GM12801 (cell line): ENCODE data around the gene ANO10.

Experiments used
- CTCF ChIP-seq: IDR thresholded peaks from one replicate; pipeline ENCODE4 v1.5.1; 2011; ENCODE audit warnings: control low read depth; ENCODE audit not compliant: insufficient read length; ENCODE audit errors: extremely low read depth

ANO10 gene

GRCh38 chr3:43506644-43507043 is 115.2 kb downstream of the ANO10 start:
- TF ChIP-seq CTCF = no peak

- no peak for TF ChIP-seq CTCF
Observed at GRCh38 chr3:43505351-43505750, 116.5 kb downstream of the ANO10 start.

GRCh38 chr3:43503067-43503728 is 118.6 kb downstream of the ANO10 start:
- no peak for TF ChIP-seq CTCF

GRCh38 chr3:43499256-43499655 is 122.6 kb downstream of the ANO10 start:
- no peak for TF ChIP-seq CTCF

GRCh38 chr3:43497905-43498365 is 123.9 kb downstream of the ANO10 start:
- no peak for TF ChIP-seq CTCF

- TF ChIP-seq CTCF = no peak
Observed at GRCh38 chr3:43497422-43497821, 124.4 kb downstream of the ANO10 start.

GRCh38 chr3:43496740-43497375 is 125.0 kb downstream of the ANO10 start:
- TF ChIP-seq CTCF = no peak
